Measurements from ENCODE around the gene MC4R. TPM values are rescaled to one million over a fixed set of nuclear protein-coding genes. Genes with fewer than 3 reads are reported as not detected.

MC4R gene
- total RNA-seq, 4 donors from 2014 or later = 0.41 TPM; not detected in 3

DNA sequence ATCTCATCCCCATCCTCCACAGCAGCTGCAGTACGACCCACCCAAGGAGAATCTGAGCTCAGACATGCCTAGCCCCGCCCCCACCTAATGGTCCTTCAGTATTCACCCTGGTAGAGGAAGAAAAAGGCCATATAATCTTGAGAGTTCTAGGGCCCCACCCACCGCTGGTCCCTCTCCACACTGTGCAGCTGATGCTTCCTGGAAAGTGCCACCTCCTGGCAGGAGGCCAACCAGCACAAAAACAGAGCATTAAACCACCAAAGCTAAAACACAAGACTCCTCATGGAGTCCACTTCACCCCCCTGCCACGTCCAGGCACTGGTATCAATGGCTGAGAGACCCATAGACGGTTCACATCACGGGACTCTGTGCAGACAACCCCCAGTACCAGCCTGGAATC, 40.7 kb downstream of the MC4R start:
- H3K4me3 ChIP-seq = no peak overlapping the region
- no peaks in the 10 kb centered on the region for H3K27me3 ChIP-seq
- no peaks in the 10 kb centered on the region for H3K36me3 ChIP-seq
- H3K4me1 ChIP-seq = no peaks in the 10 kb centered on the region
- intact Hi-C loops (cut with DNase I; ENCODE audit: low total_unique reads) = no loop called here
- no peak overlapping the region for H3K27ac ChIP-seq
- TF ChIP-seq, protein P1, sequence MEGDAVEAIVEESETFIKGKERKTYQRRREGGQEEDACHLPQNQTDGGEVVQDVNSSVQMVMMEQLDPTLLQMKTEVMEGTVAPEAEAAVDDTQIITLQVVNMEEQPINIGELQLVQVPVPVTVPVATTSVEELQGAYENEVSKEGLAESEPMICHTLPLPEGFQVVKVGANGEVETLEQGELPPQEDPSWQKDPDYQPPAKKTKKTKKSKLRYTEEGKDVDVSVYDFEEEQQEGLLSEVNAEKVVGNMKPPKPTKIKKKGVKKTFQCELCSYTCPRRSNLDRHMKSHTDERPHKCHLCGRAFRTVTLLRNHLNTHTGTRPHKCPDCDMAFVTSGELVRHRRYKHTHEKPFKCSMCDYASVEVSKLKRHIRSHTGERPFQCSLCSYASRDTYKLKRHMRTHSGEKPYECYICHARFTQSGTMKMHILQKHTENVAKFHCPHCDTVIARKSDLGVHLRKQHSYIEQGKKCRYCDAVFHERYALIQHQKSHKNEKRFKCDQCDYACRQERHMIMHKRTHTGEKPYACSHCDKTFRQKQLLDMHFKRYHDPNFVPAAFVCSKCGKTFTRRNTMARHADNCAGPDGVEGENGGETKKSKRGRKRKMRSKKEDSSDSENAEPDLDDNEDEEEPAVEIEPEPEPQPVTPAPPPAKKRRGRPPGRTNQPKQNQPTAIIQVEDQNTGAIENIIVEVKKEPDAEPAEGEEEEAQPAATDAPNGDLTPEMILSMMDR (IDR thresholded peaks at IDR 0.05) = no peak
- TF ChIP-seq POLR2A (IDR thresholded peaks at IDR 0.05) = no peak
- H3K9me3 ChIP-seq = no peaks in the 10 kb centered on the region
- DNase-seq = no peak

DNA sequence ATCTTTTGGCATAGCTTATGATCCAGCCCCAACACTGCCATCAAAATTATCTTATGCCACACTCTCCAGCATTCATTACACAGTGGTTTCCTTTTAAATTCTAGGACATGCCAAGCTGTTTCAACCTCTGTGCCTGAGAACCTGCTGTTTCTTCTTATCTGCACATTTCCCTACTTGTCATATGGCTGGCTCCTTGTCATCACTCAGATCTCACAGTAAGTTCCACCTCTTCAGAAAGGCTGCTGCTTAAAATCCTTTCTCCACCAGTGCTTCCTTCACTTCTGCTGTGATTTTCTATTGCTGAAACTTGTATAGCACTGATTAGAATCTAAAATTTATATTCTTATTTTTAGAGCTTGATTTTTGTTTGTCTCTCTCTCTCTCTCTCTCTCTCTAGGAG, 43.4 kb downstream of the MC4R start:
- intact Hi-C loops (cut with DNase I; ENCODE audit: low total_unique reads) = no loop called here
- Histone ChIP-seq H3K9me3 (no peaks in the 10 kb centered on the region), H3K27me3 (no peaks in the 10 kb centered on the region), H3K36me3 (no peaks in the 10 kb centered on the region), H3K4me3 (no peak overlapping the region), H3K4me1 (no peaks in the 10 kb centered on the region), H3K27ac (no peak overlapping the region)
- TF ChIP-seq, protein P1 (IDR thresholded peaks at IDR 0.05) = no peak
- no peak for TF ChIP-seq POLR2A (IDR thresholded peaks at IDR 0.05)
- no peak for DNase-seq

DNA sequence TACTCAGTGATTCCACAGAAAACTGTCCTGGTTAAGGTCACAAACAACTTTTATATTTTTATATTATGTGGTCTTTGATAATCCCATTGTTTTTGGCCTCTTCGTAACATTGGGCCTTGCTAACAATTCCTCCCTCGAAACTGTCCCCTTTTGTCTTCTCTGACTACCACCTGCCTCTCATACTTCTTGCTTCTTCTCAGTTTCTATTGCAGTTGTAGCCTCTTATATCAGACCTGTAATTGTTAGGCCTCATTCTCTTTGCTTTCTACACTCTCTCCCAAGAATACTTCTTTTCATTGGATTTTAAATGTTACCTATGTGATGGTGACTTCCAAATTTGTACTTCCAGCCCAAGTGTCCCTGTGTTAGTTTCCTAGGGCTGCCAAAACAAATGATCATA, 44.7 kb downstream of the MC4R start:
- Histone ChIP-seq H3K36me3 (no peaks in the 10 kb centered on the region), H3K4me3 (no peak overlapping the region), H3K27ac (no peak overlapping the region), H3K4me1 (no peaks in the 10 kb centered on the region), H3K9me3 (no peaks in the 10 kb centered on the region), H3K27me3 (no peaks in the 10 kb centered on the region)
- TF ChIP-seq, protein P1 (IDR thresholded peaks at IDR 0.05) = no peak
- TF ChIP-seq POLR2A (IDR thresholded peaks at IDR 0.05) = no peak
- DNase-seq = no peak
- intact Hi-C loops (cut with DNase I; ENCODE audit: low total_unique reads) = no loop called here

DNA sequence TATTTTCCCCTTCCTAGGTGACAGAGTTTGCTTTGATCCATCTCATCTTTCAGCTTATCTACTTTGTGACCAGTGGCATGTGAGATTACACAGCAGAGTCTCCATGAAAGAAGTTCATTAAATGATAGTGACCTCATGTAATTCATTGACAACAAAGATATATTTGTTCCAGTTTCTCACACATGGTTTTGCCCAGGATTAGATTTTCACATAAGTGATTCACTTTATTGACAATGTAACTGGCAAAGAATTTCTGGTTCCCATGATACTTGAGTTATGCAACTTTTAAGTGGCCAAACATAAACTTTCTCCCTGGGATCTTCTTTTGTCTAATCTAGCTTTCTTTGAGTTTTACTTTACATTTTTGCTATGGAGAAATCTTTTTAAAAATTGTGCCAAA, 50.0 kb downstream of the MC4R start:
- Histone ChIP-seq H3K9me3 (no peaks in the 10 kb centered on the region), H3K27ac (no peak overlapping the region), H3K4me3 (no peak overlapping the region), H3K36me3 (no peaks in the 10 kb centered on the region), H3K4me1 (no peaks in the 10 kb centered on the region), H3K27me3 (no peaks in the 10 kb centered on the region)
- TF ChIP-seq, protein P1 (IDR thresholded peaks at IDR 0.05) = no peak
- TF ChIP-seq POLR2A (IDR thresholded peaks at IDR 0.05) = no peak
- DNase-seq = no peak
- intact Hi-C loops (cut with DNase I; ENCODE audit: low total_unique reads) = no loop called here
